GM23248 (cell line): ENCODE results near the gene LRRC28. TPM values are rescaled to one million over a fixed set of nuclear protein-coding genes. Genes with fewer than 3 reads are reported as not detected.
A peak's percentile ranks its signal among the peaks of the same experiment; 100 is the strongest.

ENCODE experiments used
- DNase-seq: peaks from one replicate; pipeline ENCODE4 v3.0.0-alpha.2; 2015
- H2AFZ ChIP-seq: fragments of 200-600 bp; sonication (generic); 2 replicates; pipeline ENCODE4 v1.6.1; 2016; ENCODE audit warnings: antibody characterized with exemption
- H3F3A ChIP-seq: fragments of 200-600 bp; sonication (generic); 2 replicates; pipeline ENCODE4 v1.6.1; 2016; ENCODE audit warnings: mild to moderate bottlenecking, antibody characterized with exemption, mixed run types; ENCODE audit not compliant: insufficient read depth
- H3K27ac ChIP-seq: fragments of 200-600 bp; sonication (generic); 2 replicates; pipeline ENCODE4 v1.5.1; 2016; ENCODE audit warnings: mild to moderate bottlenecking
- H3K27me3 ChIP-seq: fragments of 200-600 bp; sonication (generic); replicated peaks from 2 replicates; pipeline ENCODE4 v1.6.1; 2016; ENCODE audit warnings: mild to moderate bottlenecking; ENCODE audit not compliant: insufficient read depth
- H3K36me3 ChIP-seq: fragments of 200-600 bp; sonication (generic); 2 replicates; pipeline ENCODE4 v1.6.1; 2016; ENCODE audit warnings: low read depth, mild to moderate bottlenecking
- H3K4me1 ChIP-seq: fragments of 200-600 bp; sonication (generic); 2 replicates; pipeline ENCODE4 v1.6.1; 2016; ENCODE audit warnings: mild to moderate bottlenecking; ENCODE audit not compliant: insufficient read depth
- H3K4me2 ChIP-seq: fragments of 200-600 bp; sonication (generic); one replicate; pipeline ENCODE4 v1.6.1; 2016; ENCODE audit warnings: mild to moderate bottlenecking; ENCODE audit not compliant: unreplicated experiment
- H3K4me3 ChIP-seq: fragments of 200-600 bp; sonication (generic); 2 replicates; pipeline ENCODE4 v1.5.1; 2016; ENCODE audit warnings: mild to moderate bottlenecking
- H3K79me2 ChIP-seq: fragments of 200-600 bp; sonication (generic); 2 replicates; pipeline ENCODE4 v1.6.1; 2016; ENCODE audit warnings: mild to moderate bottlenecking; ENCODE audit not compliant: insufficient read depth
- H3K9ac ChIP-seq: fragments of 200-600 bp; sonication (generic); 2 replicates; pipeline ENCODE4 v1.6.1; 2016; ENCODE audit warnings: mild to moderate bottlenecking
- H3K9me2 ChIP-seq: fragments of 200-600 bp; sonication (generic); 2 replicates; pipeline ENCODE4 v1.6.1; 2016; ENCODE audit warnings: mixed run types, mild to moderate bottlenecking, moderate library complexity; ENCODE audit not compliant: insufficient read depth
- H3K9me3 ChIP-seq: fragments of 200-600 bp; sonication (generic); one replicate; pipeline ENCODE4 v1.6.1; 2017; ENCODE audit warnings: low read depth
- H4K20me1 ChIP-seq: fragments of 200-600 bp; sonication (generic); 2 replicates; pipeline ENCODE4 v1.6.0; 2016; ENCODE audit not compliant: insufficient read depth
- EZH2 ChIP-seq: fragments of 200-600 bp; sonication (generic); IDR thresholded peaks from 2 replicates; pipeline ENCODE4 v1.6.1; 2018; ENCODE audit warnings: antibody characterized with exemption, mild to moderate bottlenecking; ENCODE audit not compliant: insufficient read depth, poor library complexity, severe bottlenecking
- EZH2phosphoT487 ChIP-seq: fragments of 200-600 bp; sonication (generic); IDR thresholded peaks from 2 replicates; pipeline ENCODE4 v1.6.1; 2018; ENCODE audit warnings: antibody characterized with exemption, moderate library complexity, mild to moderate bottlenecking, low read depth; ENCODE audit not compliant: insufficient read depth
- WGBS, 2 experiments: methylation state at CpG; one replicate each; pipeline ENCODE4 v1.1.6; 2015 to 2017; ENCODE audit warnings: low lambda C conversion rate in 2 of 2, low coverage in 1 of 2; ENCODE audit errors: missing lambda C conversion rate in 2 of 2; 5-methylcytosine and 5-hydroxymethylcytosine counted together
- in situ Hi-C: fragments of 300-500 bp; cut with MboI; formaldehyde crosslinking; loops from 2 replicates; pipeline ENCODE4 v1.15.0; 2020
- polyA plus RNA-seq: library from polyadenylated mRNA; unstranded; fragments of >200 nt; fragmentation: Nextera tagmentation; extraction: Ambion mirVana; gene quantifications from 2 replicates; pipeline ENCODE4 v1.2.1, GENCODE V29; 2016
- total RNA-seq: library from RNA; depleted of rRNA; stranded (reverse); fragments of >200 nt; shearing (Covaris generic); gene quantifications from 2 replicates; pipeline ENCODE4 v1.2.3, GENCODE V29; 2014

The LRRC28 gene
- total and polyA plus RNA-seq, 2 experiments from 2014 or later: 18.4 to 30.8 TPM

- in situ Hi-C loops: no loop called here
- Histone ChIP-seq H3K4me2 (no peak overlapping the region), H3K9me2 (no peaks in the 10 kb centered on the region), H3K27me3 (no peaks in the 10 kb centered on the region), H2AFZ (no peak overlapping the region), H3K4me1 (peaks cover 17% of the 10 kb centered on the region), H3K27ac (no peak overlapping the region), H3F3A (0 out of 2 replicates have a peak, but pooled peaks cover 5% of the 10 kb centered on the region), H3K9me3 (no peaks in the 10 kb centered on the region), H3K36me3 (no peaks in the 10 kb centered on the region), H3K79me2 (no peaks in the 10 kb centered on the region), H3K9ac (no peak overlapping the region), H4K20me1 (no peaks in the 10 kb centered on the region), H3K4me3 (no peak overlapping the region)
- peak; percentile 29 for DNase-seq
- WGBS, 2 experiments: 85 to 88% methylated on average over 2 of the region's 2 CpGs
- TF ChIP-seq EZH2 (no peak), EZH2phosphoT487 (no peak)
Measured at GRCh38 chr15:99331381-99331780, 80.1 kb downstream of the LRRC28 start.

GRCh38 chr15:99333413-99333812 is 82.1 kb downstream of the LRRC28 start:
- Histone ChIP-seq H3K4me1 (peaks cover 17% of the 10 kb centered on the region), H3K27me3 (no peaks in the 10 kb centered on the region), H3K79me2 (no peaks in the 10 kb centered on the region), H3K9ac (no peak overlapping the region), H3F3A (0 out of 2 replicates have a peak, but pooled peaks cover 5% of the 10 kb centered on the region), H3K9me2 (no peaks in the 10 kb centered on the region), H3K36me3 (no peaks in the 10 kb centered on the region), H3K27ac (no peak overlapping the region), H4K20me1 (no peaks in the 10 kb centered on the region), H3K4me2 (no peak overlapping the region), H3K4me3 (no peak overlapping the region), H2AFZ (no peak overlapping the region), H3K9me3 (no peaks in the 10 kb centered on the region)
- in situ Hi-C loops: no loop called here
- DNase-seq: no peak
- no peak for TF ChIP-seq EZH2
- no peak for TF ChIP-seq EZH2phosphoT487

- TF ChIP-seq EZH2 (no peak), EZH2phosphoT487 (no peak)
- no peak for DNase-seq
- in situ Hi-C loops: no loop called here
- no peaks in the 10 kb centered on the region for H3K79me2 ChIP-seq
- no peak overlapping the region for H3K4me2 ChIP-seq
- 94 to 95% methylated on average over 8 of the region's 8 CpGs for WGBS, 2 experiments
- 0 out of 2 replicates have a peak, but pooled peaks cover 5% of the 10 kb centered on the region for H3F3A ChIP-seq
- H3K27ac ChIP-seq: no peak overlapping the region
- no peak overlapping the region for H2AFZ ChIP-seq
- no peaks in the 10 kb centered on the region for H3K36me3 ChIP-seq
- no peak overlapping the region for H3K9ac ChIP-seq
- H3K27me3 ChIP-seq: no peaks in the 10 kb centered on the region
- H3K9me3 ChIP-seq: no peaks in the 10 kb centered on the region
- no peaks in the 10 kb centered on the region for H4K20me1 ChIP-seq
- peaks cover 17% of the 10 kb centered on the region for H3K4me1 ChIP-seq
- H3K9me2 ChIP-seq: no peaks in the 10 kb centered on the region
- no peak overlapping the region for H3K4me3 ChIP-seq
Measured at GRCh38 chr15:99333981-99334380, 82.7 kb downstream of the LRRC28 start.

- Histone ChIP-seq H2AFZ (no peak overlapping the region), H3K4me3 (no peak overlapping the region), H4K20me1 (no peaks in the 10 kb centered on the region), H3K36me3 (no peaks in the 10 kb centered on the region), H3K9me3 (no peaks in the 10 kb centered on the region), H3K4me1 (peaks cover 23% of the 10 kb centered on the region), H3K79me2 (no peaks in the 10 kb centered on the region), H3K9ac (no peak overlapping the region), H3K4me2 (no peak overlapping the region), H3F3A (peaks cover 11% of the 10 kb centered on the region; the same call in 1 of the 2 replicates), H3K27me3 (no peaks in the 10 kb centered on the region), H3K27ac (no peak overlapping the region), H3K9me2 (no peaks in the 10 kb centered on the region)
- DNase-seq: no peak
- in situ Hi-C loops: no loop called here
- TF ChIP-seq EZH2phosphoT487: no peak
- TF ChIP-seq EZH2: no peak
Measured at GRCh38 chr15:99335508-99335907, 84.2 kb downstream of the LRRC28 start.

GRCh38 chr15:99336794-99337193 is 85.5 kb downstream of the LRRC28 start:
- H3K79me2 ChIP-seq: no peaks in the 10 kb centered on the region
- H3K27me3 ChIP-seq: no peaks in the 10 kb centered on the region
- H3K36me3 ChIP-seq: no peaks in the 10 kb centered on the region
- peaks cover 16% of the 10 kb centered on the region for H3F3A ChIP-seq
- H4K20me1 ChIP-seq: no peaks in the 10 kb centered on the region
- H3K9ac ChIP-seq: no peak overlapping the region
- no peak for DNase-seq
- WGBS, 2 experiments: 21 to 26% methylated on average over 1 of the region's 1 CpG
- H2AFZ ChIP-seq: no peak overlapping the region
- no peaks in the 10 kb centered on the region for H3K9me3 ChIP-seq
- TF ChIP-seq EZH2 (no peak), EZH2phosphoT487 (no peak)
- H3K4me3 ChIP-seq: no peak overlapping the region
- H3K4me1 ChIP-seq: peaks cover 21% of the 10 kb centered on the region
- H3K4me2 ChIP-seq: no peak overlapping the region
- no peak overlapping the region for H3K27ac ChIP-seq
- in situ Hi-C loops: no loop called here
- H3K9me2 ChIP-seq: no peaks in the 10 kb centered on the region
